RPMI7951 (cell line): ENCODE results near the gene GTF2IRD1. TPM values are rescaled to one million over a fixed set of nuclear protein-coding genes. Genes with fewer than 3 reads are reported as not detected.
A peak's percentile ranks its signal among the peaks of the same experiment; 100 is the strongest.

Source experiments
- DNase-seq: peaks from one replicate; pipeline ENCODE4 v3.0.0-alpha.2; 2012; ENCODE audit warnings: low read depth
- total RNA-seq: library from RNA; depleted of rRNA; stranded (reverse); fragments of >200 nt; shearing (Covaris generic); gene quantifications from 2 replicates; pipeline ENCODE4 v1.2.3, GENCODE V29; 2014

Gene GTF2IRD1
- total RNA-seq, 1 experiment from 2014 or later: 4.8 TPM

- DNase-seq: no peak
Observed at GRCh38 chr7:74567318-74567668, 113.6 kb downstream of the GTF2IRD1 start.

DNA sequence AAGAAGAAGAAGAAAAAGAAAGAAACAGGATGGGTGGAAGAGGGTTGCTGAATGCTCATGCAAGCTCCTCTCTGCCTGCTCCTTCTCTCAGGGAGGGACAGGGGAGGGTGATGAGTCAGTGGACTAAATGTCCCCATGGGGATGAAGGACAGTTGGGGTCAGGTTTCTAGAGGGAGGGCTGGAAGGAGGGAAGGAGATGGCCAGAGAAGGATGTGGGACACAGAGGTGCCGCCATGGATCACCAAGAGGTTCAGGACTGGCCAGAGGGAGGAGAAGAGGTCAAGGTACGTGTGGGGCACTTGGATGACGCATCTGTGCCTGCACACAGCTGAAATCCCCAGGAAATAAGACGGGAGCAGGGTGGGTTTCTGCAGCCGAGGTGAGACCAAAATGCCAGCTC is 115.0 kb downstream of the GTF2IRD1 start:
- DNase-seq: no peak

DNA sequence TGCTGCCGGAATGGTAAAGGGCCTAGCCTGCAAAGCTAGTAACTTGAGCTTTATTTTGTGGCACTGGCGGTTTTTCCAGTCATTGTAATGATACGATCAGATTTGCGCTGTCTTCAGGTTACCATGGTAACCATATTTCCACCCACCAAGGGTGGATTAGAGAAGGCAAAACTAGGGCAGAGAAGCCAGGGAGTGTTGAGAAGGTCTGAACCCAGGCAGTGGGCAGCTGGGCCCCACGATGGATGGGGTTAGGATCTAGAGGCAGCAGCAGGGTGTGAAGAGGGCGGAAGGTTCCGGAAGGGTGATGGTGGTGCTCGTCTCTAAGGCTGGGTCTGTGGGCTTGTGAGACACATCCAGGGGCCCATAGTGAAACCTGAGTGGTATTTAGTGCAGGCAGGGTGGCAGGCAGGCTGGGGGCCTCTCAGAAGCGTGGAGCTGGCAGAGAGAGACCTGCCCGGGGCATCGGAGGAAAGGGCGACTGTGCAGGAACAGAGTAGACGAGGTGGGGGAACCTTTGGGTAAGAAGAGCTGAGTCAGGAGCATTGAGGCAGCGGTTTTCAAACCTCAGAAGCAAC is 115.9 kb downstream of the GTF2IRD1 start:
- no peak for DNase-seq

DNA sequence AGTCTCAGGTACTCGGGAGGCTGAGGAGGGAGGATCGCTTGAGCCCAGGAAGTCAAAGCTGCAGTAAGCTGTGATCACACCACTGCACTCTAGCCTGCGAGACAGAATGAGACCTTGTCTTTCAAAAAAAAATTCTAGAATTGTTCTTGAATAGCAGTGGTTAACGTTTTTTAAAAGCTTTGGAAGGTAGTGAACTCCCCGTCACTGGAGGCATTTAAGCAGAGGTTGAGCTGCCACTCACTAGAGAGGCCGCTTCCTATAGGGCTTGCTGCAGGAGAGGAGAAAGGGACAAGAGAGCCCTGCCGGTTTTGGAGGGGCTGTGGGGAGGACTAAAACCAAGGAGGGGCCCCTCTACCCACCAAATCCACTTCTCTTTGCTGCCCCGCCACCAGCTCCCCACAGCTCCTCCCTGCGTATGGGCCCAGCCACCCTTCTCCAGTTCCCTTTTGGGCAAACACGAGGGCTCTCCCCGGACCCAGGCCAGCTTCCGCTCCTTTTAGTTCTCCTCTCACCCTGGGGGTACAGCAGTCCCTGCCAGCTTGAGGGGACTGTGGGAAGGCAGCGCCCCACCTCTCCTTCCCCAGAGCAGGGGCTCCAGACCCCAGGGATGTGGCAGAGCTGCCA is 116.9 kb downstream of the GTF2IRD1 start:
- no peak for DNase-seq

DNA sequence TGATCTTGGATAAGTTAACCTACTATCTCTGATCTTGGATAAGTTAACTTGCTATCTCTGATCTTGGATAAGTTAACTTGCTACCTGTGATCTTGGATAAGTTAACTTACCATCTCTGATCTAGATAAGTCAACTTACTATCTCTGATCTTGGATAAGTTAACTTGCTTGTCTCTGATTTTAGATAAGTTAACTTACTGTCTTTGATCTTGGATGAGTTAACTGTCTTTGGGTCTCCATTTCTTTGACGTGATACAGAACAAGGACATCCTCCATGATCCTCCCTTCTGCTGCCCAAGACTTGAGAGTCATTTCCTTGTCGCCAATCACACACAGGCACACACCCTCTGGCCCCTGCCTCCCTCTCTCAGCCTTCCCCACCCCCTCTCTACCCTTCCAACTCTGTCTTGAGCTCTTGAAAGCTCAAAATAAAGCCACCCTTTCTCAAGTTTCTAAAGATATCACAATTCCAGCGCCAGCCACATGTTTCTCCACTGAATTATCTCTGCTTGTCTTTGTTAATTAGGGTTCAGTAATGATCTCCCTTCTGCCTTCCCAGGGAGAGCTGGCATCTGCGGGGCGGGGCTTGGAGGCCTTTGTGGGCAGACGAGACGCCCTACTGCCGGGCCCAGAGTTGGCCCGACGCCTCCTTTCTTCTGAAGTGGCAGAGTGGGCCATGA is 118.7 kb downstream of the GTF2IRD1 start:
- no peak for DNase-seq

GRCh38 chr7:74573512-74573911 is 119.8 kb downstream of the GTF2IRD1 start:
- DNase-seq: no peak

DNA sequence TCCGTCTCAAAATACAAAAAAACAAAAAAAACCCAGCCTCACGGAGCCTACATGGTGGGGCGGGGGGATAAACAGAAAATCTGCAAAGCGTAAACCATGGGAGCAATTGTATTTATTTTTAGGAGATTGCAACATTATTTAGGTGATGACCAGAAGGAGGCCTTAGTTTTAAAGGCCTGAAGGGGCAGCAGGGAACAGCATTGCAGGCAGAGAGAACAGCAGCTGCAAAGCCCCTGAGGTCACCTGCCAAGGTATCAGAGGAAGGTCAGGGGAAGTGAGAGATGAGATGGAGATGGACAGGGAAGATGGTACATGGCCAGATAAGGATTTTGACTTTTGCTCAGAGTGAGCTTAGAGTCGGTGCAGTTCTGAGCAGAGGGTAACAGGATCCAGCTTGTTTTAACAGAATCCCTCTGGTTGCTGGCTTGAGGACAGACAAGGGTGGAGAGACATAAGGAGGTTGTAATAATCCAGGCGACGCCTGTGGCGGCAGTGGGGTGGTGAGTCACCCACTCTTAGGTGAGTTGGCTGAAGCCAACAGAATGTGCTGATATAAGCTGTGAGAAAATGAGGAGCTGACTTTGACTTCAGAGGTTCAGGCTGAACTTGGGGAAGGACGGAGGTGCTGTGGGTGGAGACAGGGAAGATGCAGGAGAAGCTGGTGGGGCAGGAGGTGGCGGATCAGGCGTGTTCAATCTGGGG is 121.5 kb downstream of the GTF2IRD1 start:
- peak; percentile 74 for DNase-seq

- no peak for DNase-seq
Observed at GRCh38 chr7:74575811-74576210, 122.1 kb downstream of the GTF2IRD1 start.

- DNase-seq: no peak
Observed at GRCh38 chr7:74579800-74580685, 126.3 kb downstream of the GTF2IRD1 start.

DNA sequence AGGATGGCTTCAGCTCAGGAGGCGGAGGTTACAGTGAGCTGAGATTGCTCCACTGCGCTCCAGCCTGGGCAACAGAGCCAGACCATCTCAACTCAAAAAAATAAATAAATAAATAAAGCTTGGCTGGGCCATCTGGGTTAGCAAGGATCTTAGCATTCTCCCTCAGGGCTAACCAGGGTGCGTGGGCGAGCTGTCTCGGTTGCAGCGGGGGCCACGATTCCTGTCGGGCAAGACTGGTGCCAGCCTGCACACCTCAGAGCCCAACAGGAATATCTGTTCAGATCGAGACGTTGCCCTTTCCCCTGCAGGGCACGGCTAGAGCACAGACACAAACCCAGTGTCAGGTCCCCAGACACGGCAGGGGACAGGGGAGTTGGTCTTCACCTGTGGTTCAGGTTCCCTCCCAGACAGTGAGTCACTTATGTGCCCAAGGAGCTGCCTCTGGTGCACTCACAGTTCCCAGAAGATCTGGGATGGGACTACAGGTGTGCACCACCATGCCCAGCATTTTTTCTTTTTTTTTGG is 128.3 kb downstream of the GTF2IRD1 start:
- DNase-seq: no peak

DNA sequence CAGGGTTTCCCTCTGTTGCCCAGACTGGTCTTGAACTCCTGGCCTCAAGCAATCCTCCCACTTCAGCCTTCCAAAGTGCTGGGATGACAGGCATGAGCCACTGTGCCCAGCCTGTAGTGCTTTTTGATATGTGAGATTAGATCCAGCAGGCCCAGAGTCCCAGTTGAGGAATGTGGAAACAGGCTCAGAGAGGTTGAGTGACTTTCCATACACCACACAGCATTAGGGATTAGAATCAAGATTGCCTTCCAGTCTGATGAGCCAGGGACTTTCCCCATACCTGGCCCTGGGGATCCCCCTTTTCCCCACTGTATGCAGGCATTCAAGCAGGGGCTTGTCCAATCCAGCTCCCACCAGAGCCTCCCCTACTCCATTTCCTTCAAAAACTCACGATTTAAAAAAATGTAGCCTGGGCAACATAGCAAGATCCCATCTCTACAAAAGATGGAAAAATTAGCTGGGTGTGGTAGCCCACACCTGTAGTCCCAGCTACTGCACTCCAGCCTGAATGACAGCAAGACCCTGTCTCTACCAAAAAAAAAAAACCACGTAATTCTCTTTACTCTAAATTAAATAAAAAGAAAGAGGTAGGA is 128.8 kb downstream of the GTF2IRD1 start:
- no peak for DNase-seq

GRCh38 chr7:74583630-74584029 is 129.9 kb downstream of the GTF2IRD1 start:
- DNase-seq: no peak

GRCh38 chr7:74584160-74584954 is 130.7 kb downstream of the GTF2IRD1 start:
- no peak for DNase-seq

DNA sequence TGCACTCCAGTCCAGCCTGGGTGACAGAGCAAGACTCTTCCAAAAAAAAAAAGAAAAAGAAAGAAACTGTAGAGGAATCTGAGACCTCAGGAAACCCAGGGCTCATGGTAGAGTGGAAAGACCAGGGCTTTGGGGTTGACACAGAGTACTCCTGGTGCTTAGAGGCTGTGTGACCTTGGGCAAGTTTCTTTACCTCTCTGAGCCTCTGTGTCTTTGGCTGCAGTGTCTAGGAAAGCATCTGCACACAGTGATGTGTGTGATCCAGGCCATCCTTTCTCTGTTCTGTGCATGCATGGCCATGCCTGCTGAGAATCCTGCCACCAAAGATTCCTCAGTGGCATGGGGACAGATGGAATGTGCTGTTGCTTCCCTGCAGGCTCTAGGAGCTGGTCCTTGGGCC is 132.1 kb downstream of the GTF2IRD1 start:
- no peak for DNase-seq

DNA sequence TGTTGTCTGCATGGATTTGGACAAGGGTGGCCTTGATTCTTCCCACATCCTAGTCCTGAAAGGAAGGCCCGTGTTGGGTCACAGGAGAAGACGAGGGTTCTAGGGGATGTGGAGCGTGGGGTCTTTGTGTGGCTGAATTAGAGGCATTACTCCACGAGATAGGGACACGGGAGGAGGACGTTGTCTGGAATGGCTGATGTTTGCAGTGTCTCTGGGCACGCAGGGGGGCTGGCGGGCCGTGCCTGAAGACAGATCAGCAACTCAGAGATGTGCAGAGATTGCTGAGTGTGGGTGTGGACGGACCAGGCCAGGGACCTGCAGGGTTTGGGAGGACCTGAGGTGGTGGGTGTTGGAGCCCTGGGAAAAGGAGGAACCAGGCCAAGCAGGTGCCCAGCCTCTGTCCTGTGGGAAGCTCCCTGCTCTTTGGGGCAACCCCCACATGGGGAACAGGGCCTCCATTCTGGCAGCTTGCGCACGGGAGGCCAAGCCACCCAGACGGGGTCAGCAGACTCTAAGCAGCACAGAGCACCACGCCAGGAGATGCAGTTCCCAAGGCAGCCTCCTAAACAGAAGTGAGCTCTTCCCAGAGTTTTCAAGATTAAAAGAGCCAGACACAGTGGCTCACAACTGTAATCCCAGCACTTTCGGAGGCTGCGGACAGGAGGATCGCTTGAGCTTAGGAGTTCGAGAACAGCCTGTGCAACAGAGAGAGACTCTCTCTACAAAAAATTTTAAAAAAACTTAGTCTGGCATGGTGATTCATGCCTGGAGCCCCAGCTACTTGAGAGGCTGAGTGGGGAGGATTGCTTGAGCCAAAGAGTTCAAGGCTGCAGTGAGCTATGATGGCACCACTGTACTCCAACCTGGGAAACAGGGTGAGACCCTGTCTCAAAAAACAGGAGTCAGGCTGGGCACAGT is 132.8 kb downstream of the GTF2IRD1 start:
- no peak for DNase-seq

GRCh38 chr7:74587435-74588126 is 133.9 kb downstream of the GTF2IRD1 start:
- peak; percentile 92 for DNase-seq

- DNase-seq: no peak
Observed at GRCh38 chr7:74590813-74591212, 137.1 kb downstream of the GTF2IRD1 start.

DNA sequence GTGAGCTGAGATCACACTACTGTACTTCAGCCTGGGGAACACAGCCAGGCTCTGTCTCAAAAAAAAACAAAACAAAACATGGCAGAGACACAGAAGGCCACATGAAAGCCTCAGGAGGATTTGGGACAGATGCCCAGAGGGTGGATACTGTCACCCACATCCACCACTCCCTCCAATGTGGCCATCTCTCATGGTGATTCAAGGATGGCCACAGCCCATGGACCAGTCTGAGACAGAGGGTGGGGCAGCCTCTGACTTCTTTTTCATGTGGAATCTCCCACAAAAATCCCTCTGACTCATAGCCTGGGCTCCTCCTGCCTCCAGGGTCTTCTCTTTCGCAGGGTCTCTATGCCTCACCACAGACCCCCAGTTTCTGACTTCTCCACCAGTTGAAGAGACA is 144.9 kb downstream of the GTF2IRD1 start:
- peak; percentile 99 for DNase-seq

DNA sequence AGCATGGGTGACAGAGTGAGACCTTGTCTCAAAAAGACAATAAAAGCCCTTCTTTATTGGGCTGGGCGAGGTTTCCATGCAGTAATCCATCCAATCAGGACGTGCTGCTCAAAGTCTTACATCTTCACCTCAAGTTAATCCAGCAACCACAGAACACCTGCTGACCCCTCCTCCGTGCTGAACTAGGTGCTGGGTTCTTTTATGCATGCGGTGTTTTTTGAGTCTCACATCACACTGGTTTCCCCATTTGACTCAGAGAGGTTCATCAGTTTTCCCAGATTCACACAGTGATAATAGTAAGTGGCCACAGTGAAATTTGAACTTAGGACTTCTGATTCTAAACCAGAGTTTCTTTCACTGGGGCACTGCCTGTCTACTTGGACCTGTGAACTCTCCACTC is 145.5 kb downstream of the GTF2IRD1 start:
- DNase-seq: no peak
